Smooth muscle cell (in vitro differentiated cells): ENCODE data around the gene KDSR. TPM values are rescaled to one million over a fixed set of nuclear protein-coding genes. Genes with fewer than 3 reads are reported as not detected.

Experiments
- DNase-seq: peaks from one replicate; lab custom pipeline; 2025; ENCODE audit not compliant: unreplicated experiment; lab: John Stamatoyannopoulos, UW
- H2AFZ ChIP-seq: fragments of 200-600 bp; sonication (generic); 2 replicates; pipeline ENCODE4 v1.6.0; 2016; ENCODE audit warnings: antibody characterized with exemption, low read depth, mild to moderate bottlenecking
- H3F3A ChIP-seq: fragments of 200-600 bp; sonication (generic); 2 replicates; pipeline ENCODE4 v1.6.0; 2017; ENCODE audit warnings: antibody characterized with exemption, low read depth
- H3K27ac ChIP-seq: fragments of 200-600 bp; sonication (generic); 2 replicates; pipeline ENCODE4 v1.5.1; 2016; ENCODE audit warnings: low read depth, mild to moderate bottlenecking
- H3K27me3 ChIP-seq: fragments of 200-600 bp; sonication (generic); 2 replicates; pipeline ENCODE4 v1.6.1; 2016; ENCODE audit warnings: low read depth, mild to moderate bottlenecking
- H3K36me3 ChIP-seq: fragments of 200-600 bp; sonication (generic); 2 replicates; pipeline ENCODE4 v1.5.1; 2016; ENCODE audit warnings: low read depth
- H3K4me1 ChIP-seq: fragments of 200-600 bp; sonication (generic); 2 replicates; pipeline ENCODE4 v1.5.1; 2016; ENCODE audit warnings: low read depth
- H3K4me2 ChIP-seq: fragments of 200-600 bp; sonication (generic); 2 replicates; pipeline ENCODE4 v1.6.0; 2016; ENCODE audit warnings: mild to moderate bottlenecking
- H3K4me3 ChIP-seq: fragments of 200-600 bp; sonication (generic); 2 replicates; pipeline ENCODE4 v1.5.1; 2016; ENCODE audit warnings: mild to moderate bottlenecking
- H3K79me2 ChIP-seq: fragments of 200-600 bp; sonication (generic); 2 replicates; pipeline ENCODE4 v1.6.0; 2016; ENCODE audit warnings: low read depth, mild to moderate bottlenecking
- H3K9ac ChIP-seq: fragments of 200-600 bp; sonication (generic); 2 replicates; pipeline ENCODE4 v1.6.0; 2016; ENCODE audit warnings: low read depth
- H3K9me3 ChIP-seq: fragments of 200-600 bp; sonication (generic); replicated peaks from 2 replicates; pipeline ENCODE4 v1.5.1; 2016; ENCODE audit warnings: low read depth
- H4K20me1 ChIP-seq: fragments of 200-600 bp; sonication (generic); 2 replicates; pipeline ENCODE4 v1.6.0; 2016; ENCODE audit warnings: low read depth
- WGBS: methylation state at CpG from one replicate; pipeline ENCODE4 v1.1.7; 2016; ENCODE audit warnings: low lambda C conversion rate; 5-methylcytosine and 5-hydroxymethylcytosine counted together
- polyA plus RNA-seq: library from polyadenylated mRNA; unstranded; fragments of >200 nt; fragmentation: Nextera tagmentation; extraction: Ambion mirVana; gene quantifications from 2 replicates; pipeline ENCODE4 v1.2.1, GENCODE V29; 2016
- total RNA-seq: library from RNA; depleted of rRNA; stranded (reverse); fragments of >200 nt; gene quantifications from 2 replicates; pipeline ENCODE4 v1.2.3, GENCODE V29; 2014
- TF ChIP-seq, protein P1 (sequence below): fragments of 200-600 bp; sonication (generic); IDR thresholded peaks from 2 replicates; pipeline ENCODE4 v1.5.1; 2017; ENCODE audit warnings: borderline replicate concordance, mild to moderate bottlenecking, antibody characterized with exemption; ENCODE audit not compliant: insufficient read depth, poor library complexity, severe bottlenecking

Gene KDSR
- total and polyA plus RNA-seq, 2 experiments from 2014 or later, result 34.5 to 47.4 TPM

DNA sequence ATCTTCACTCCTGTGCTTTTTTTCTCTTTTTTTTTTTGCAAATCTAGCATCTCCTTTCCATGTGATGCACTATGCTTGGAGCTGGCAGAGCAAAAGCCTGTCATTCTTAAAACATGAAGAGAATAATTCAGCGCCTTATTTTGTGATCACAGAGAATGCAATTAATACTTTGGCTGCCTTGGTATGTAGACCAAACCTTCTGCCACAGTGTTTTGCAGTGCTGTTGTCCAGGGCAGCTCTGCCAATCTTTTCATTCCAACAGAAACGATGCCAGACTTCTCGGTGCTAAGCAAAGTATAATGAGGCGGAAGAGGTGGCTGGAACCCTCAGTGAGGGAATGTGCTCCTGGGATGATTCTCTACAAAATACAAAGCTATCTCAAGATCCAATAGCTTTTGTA, 73.1 kb downstream of the KDSR start:
- Histone ChIP-seq H3K36me3 (no peaks in the 10 kb centered on the region), H4K20me1 (no peaks in the 10 kb centered on the region), H3F3A (no peaks in the 10 kb centered on the region), H3K9ac (no peak overlapping the region), H3K4me3 (no peak overlapping the region), H3K4me1 (peaks cover 4% of the 10 kb centered on the region), H3K9me3 (no peaks in the 10 kb centered on the region), H3K27ac (no peak overlapping the region), H3K4me2 (no peak overlapping the region), H3K79me2 (no peaks in the 10 kb centered on the region), H2AFZ (no peak overlapping the region), H3K27me3 (no peaks in the 10 kb centered on the region)
- WGBS, result 96% methylated on average over 4 of the region's 4 CpGs
- DNase-seq, result no peak
- TF ChIP-seq, protein P1, sequence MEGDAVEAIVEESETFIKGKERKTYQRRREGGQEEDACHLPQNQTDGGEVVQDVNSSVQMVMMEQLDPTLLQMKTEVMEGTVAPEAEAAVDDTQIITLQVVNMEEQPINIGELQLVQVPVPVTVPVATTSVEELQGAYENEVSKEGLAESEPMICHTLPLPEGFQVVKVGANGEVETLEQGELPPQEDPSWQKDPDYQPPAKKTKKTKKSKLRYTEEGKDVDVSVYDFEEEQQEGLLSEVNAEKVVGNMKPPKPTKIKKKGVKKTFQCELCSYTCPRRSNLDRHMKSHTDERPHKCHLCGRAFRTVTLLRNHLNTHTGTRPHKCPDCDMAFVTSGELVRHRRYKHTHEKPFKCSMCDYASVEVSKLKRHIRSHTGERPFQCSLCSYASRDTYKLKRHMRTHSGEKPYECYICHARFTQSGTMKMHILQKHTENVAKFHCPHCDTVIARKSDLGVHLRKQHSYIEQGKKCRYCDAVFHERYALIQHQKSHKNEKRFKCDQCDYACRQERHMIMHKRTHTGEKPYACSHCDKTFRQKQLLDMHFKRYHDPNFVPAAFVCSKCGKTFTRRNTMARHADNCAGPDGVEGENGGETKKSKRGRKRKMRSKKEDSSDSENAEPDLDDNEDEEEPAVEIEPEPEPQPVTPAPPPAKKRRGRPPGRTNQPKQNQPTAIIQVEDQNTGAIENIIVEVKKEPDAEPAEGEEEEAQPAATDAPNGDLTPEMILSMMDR, result no peak

DNA sequence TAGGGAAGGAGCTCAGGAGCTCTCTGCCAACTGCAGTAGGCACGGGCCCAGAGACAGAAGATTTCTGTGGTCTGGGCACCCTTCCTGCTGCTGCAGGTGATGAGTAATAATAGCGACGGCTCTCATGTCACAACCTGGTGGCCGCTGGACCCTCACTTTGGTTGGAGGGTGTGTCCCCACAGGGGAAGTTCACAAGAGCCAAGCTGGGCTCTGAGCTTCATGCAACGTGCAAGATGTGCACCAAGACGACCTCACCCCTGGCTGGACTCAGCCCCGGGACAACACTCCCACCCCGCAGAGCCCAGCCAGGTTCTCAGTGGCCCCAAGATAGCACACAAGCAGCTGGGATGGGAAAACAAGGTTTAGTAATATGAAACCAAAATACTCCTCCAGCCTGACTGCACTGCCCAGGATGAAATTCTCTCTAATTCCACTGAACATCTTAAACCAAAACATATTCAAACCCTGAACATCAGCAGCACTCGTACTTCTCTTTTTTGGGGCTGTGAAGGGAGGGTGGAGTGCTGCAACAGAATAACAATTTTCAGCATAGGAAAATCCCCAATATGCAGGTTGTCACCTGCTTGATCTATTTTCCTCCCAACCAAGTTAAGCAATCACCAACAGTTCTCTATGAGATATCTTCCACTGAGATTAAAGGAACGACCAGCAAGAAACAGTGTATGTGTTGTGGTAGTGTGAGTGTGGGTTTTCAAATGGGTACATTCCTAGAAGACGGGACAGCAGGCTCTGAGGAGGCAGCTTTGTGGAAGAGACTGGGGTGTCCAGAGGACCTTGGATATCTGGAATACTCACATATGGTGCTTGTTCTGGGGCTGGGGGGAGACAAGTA, 73.9 kb downstream of the KDSR start:
- H4K20me1 ChIP-seq, result no peaks in the 10 kb centered on the region
- H2AFZ ChIP-seq, result no peak overlapping the region
- no peaks in the 10 kb centered on the region for H3K79me2 ChIP-seq
- TF ChIP-seq, protein P1, result no peak
- 89% methylated on average over 11 of the region's 11 CpGs for WGBS
- H3K27me3 ChIP-seq, result no peaks in the 10 kb centered on the region
- no peak overlapping the region for H3K27ac ChIP-seq
- no peaks in the 10 kb centered on the region for H3K36me3 ChIP-seq
- no peaks in the 10 kb centered on the region for H3K9me3 ChIP-seq
- H3K4me2 ChIP-seq, result no peak overlapping the region
- H3K4me3 ChIP-seq, result no peak overlapping the region
- no peaks in the 10 kb centered on the region for H3F3A ChIP-seq
- peaks cover 4% of the 10 kb centered on the region for H3K4me1 ChIP-seq
- DNase-seq, result no peak
- no peak overlapping the region for H3K9ac ChIP-seq

DNA sequence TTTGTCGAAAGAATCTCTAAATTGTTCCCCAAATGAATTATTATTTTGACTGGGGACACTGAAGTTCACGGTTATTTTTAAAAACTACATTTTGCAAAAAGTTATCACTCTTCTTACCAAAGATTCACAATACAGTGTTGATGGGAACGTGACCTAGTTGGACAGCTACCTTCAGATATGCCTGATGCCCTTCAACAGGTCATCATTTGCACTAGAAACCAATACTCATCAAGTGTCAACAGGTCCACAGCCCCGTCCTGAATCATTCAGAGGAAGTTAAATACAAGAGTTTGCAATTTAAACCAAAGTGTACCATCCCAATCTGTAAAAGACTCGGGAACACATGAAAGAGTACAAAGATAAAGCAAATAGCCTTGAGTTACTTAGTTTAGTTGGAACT, 75.7 kb downstream of the KDSR start:
- H3K9me3 ChIP-seq, result no peaks in the 10 kb centered on the region
- no peak for DNase-seq
- peaks cover 4% of the 10 kb centered on the region for H3K4me1 ChIP-seq
- H3F3A ChIP-seq, result no peaks in the 10 kb centered on the region
- no peaks in the 10 kb centered on the region for H3K79me2 ChIP-seq
- H3K4me2 ChIP-seq, result no peak overlapping the region
- H3K36me3 ChIP-seq, result no peaks in the 10 kb centered on the region
- no peak overlapping the region for H2AFZ ChIP-seq
- H3K27ac ChIP-seq, result no peak overlapping the region
- TF ChIP-seq, protein P1, result no peak
- H4K20me1 ChIP-seq, result no peaks in the 10 kb centered on the region
- no peak overlapping the region for H3K9ac ChIP-seq
- no peak overlapping the region for H3K4me3 ChIP-seq
- no peaks in the 10 kb centered on the region for H3K27me3 ChIP-seq
- WGBS, result 93% methylated on average over 5 of the region's 5 CpGs

DNA sequence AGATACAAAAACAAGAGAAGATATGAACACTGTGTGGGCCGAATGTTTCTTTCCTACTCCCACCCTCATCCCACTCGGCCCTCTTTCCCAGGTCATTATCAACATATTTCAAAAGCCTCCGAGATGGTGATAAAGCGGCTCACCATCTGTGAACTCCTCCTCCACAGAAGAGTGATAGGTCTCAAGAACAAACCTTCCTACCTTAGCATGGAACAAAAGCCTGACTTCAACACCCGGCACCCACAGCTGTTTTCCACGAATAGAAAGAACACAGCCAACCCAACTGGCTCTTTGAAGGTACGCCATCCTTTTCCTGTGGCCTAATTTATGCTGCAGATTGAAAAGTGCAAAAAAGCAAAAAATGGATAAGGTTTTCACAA, 76.2 kb downstream of the KDSR start:
- no peaks in the 10 kb centered on the region for H3K79me2 ChIP-seq
- TF ChIP-seq, protein P1, result no peak
- H3K4me3 ChIP-seq, result no peak overlapping the region
- peaks cover 4% of the 10 kb centered on the region for H3K4me1 ChIP-seq
- H3K27ac ChIP-seq, result no peak overlapping the region
- H4K20me1 ChIP-seq, result no peaks in the 10 kb centered on the region
- H3K27me3 ChIP-seq, result no peaks in the 10 kb centered on the region
- no peak overlapping the region for H3K9ac ChIP-seq
- DNase-seq, result no peak
- H3K9me3 ChIP-seq, result no peaks in the 10 kb centered on the region
- H3F3A ChIP-seq, result no peaks in the 10 kb centered on the region
- 82% methylated on average over 7 of the region's 7 CpGs for WGBS
- no peak overlapping the region for H2AFZ ChIP-seq
- H3K36me3 ChIP-seq, result no peaks in the 10 kb centered on the region
- H3K4me2 ChIP-seq, result no peak overlapping the region
